Panc1 (cell line): Measurements from ENCODE around the gene C5orf52.

Source experiments
- CTCF ChIP-seq: fragments of 450-650 bp; IDR thresholded peaks from 2 replicates; pipeline ENCODE4 v1.5.1; 2017; ENCODE audit warnings: mild to moderate bottlenecking
- POLR2AphosphoS5 ChIP-seq: IDR thresholded peaks from 2 replicates; pipeline ENCODE4 v1.6.1; 2012; ENCODE audit warnings: mild to moderate bottlenecking, low read depth, low read length, moderate library complexity
- REST ChIP-seq, 2 experiments: IDR thresholded peaks; 2 replicates each; pipeline ENCODE4 v1.6.1; 2011 to 2012; ENCODE audit warnings: low read depth in 2 of 2, control low read depth in 1 of 2, low read length in 1 of 2, mild to moderate bottlenecking in 1 of 2, moderate library complexity in 1 of 2; ENCODE audit not compliant: insufficient read depth in 1 of 2
- SIN3A ChIP-seq: IDR thresholded peaks from 2 replicates; pipeline ENCODE4 v1.6.1; 2012; ENCODE audit warnings: low read depth, mild to moderate bottlenecking, low read length, moderate library complexity, borderline replicate concordance; ENCODE audit not compliant: insufficient read depth
- TCF7L2 ChIP-seq: IDR thresholded peaks from 2 replicates; pipeline ENCODE4 v1.6.1; 2011; ENCODE audit warnings: mild to moderate bottlenecking, low read depth, low read length, inconsistent platforms

GRCh38 chr5:157668356-157668755, 3.0 kb upstream of the C5orf52 start:
- TF ChIP-seq CTCF: no peak
- TF ChIP-seq POLR2AphosphoS5: no peak
- TF ChIP-seq REST (IDR thresholded peaks at IDR 0.05; ENCODE audit: insufficient read depth in 1 of 2, low read depth in 2 of 2, low read length in 1 of 2): no peak
- TF ChIP-seq TCF7L2: no peak
- no peak for TF ChIP-seq SIN3A
